ENCODE results near the gene IKZF3.
"Not testable (repeated sequence)": the region's sequence is repeated elsewhere in the genome, so short reads cannot be mapped to it uniquely, and the experiment has no call there.

IKZF3 gene

DNA sequence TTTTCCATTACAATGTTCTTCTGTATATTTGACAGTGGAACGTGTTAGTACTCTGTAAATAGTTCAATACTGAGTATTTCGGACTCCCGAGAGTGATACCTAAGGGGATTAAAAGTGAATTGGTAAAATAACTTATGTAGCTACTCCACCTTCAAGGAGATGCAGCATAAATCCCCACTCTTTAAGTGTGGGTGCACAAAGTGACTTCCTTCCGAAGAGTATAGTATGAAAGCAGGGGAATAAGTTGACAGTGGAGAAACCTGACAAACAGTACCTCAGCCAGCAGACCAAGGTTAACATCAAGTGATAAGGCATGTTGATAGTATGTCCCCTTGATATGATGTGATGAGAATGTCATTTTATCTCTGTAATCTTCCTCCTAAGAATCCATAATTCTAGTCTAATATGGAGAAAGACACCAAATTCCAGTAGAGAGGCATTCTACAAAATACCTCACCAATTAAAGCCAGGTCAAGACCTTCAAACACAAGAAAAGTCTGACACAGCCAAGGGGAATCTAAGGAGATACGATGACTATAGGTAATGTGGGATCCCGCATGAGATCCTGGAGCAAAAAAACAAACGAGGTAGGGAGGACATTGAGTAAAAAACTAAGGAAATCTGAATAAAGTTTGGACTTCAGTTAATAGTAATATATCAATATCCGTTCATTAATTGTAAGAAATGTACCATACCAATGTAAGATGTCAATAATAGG lies 2.1 kb upstream of the IKZF3 start:
- Histone ChIP-seq H3K36me3 (ENCODE audit: control insufficient read depth, insufficient read depth, low read length) (no peaks in the 10 kb centered on the region; the same call in 1 of the 2 replicates), H3K27me3 (replicated peaks; ENCODE audit: control insufficient read depth, insufficient read depth, low read length) (no peaks in the 10 kb centered on the region), H3K4me3 (replicated peaks; ENCODE audit: low read depth, low read length) (peak overlapping the region; percentile 16)
- DNase-seq (ENCODE audit: extremely low read depth, insufficient read length): no peak
- TF ChIP-seq CTCF (IDR thresholded peaks at IDR 0.05; ENCODE audit: insufficient read depth, low read length, poor library complexity, severe bottlenecking): no peak

- no peak for TF ChIP-seq CTCF (IDR thresholded peaks at IDR 0.05; ENCODE audit: insufficient read depth, low read length, poor library complexity, severe bottlenecking)
- H3K36me3 ChIP-seq (ENCODE audit: control insufficient read depth, insufficient read depth, low read length): peaks cover 4% of the 10 kb centered on the region
- DNase-seq (ENCODE audit: extremely low read depth, insufficient read length): no peak
- H3K27me3 ChIP-seq (replicated peaks; ENCODE audit: control insufficient read depth, insufficient read depth, low read length): no peaks in the 10 kb centered on the region
- H3K4me3 ChIP-seq (replicated peaks; ENCODE audit: low read depth, low read length): peak overlapping the region; percentile 77
Observed at GRCh38 chr17:39863244-39863917, 731 bp downstream of the IKZF3 start.

DNA sequence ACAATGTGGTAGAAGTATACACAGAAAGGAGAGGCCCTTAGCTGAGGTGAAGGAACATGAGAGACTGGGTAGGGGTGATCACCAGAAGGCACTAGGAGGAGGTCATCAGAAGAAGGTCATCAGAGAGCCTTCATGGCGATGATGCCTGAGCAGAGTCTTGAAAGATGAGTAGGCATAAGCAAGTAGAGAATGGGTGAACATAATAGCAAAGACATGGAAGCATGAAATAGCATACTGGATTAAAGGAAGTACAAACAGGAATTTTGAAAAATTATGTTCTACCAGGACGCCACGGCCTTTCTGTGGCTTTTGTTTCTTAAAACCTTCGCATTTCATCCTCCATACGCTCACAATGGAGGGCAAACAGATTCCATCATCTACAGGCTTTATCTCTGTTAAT lies 2.9 kb downstream of the IKZF3 start:
- H3K36me3 ChIP-seq (ENCODE audit: control insufficient read depth, insufficient read depth, low read length): peaks cover 4% of the 10 kb centered on the region
- no peak for DNase-seq (ENCODE audit: extremely low read depth, insufficient read length)
- peak overlapping the region; percentile 77 for H3K4me3 ChIP-seq (replicated peaks; ENCODE audit: low read depth, low read length)
- no peak for TF ChIP-seq CTCF (IDR thresholded peaks at IDR 0.05; ENCODE audit: insufficient read depth, low read length, poor library complexity, severe bottlenecking)
- no peaks in the 10 kb centered on the region for H3K27me3 ChIP-seq (replicated peaks; ENCODE audit: control insufficient read depth, insufficient read depth, low read length)

DNA sequence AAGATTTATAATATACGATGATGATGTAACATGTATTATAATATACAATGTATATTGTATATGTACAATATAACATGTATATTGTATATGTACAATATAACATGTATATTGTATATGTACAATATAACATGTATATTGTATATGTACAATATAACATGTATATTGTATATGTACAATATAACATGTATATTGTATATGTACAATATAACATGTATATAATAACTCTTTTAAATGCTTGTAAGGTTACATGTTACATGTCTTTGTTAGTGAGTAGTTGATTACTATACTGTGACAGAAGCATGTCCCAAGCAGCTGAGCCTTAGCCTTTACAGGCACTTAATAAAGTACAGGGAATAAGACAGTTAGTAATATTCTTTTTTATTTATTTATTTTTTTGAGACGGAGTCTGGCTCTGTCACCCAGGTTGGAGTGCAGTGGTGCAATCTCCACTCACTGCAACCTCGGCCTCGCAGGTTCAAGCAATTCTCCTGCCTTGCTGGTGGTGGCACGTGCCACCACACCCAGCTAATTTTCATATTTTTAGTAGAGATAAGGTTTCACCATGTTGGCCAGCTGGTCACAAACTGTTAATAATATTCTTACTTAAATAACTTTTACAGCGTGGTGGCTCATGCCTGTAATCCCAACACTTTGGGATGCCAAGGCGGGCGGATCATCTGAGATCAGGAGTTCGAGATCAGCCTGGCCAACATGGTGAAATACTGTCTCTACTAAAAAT lies 8.0 kb downstream of the IKZF3 start:
- DNase-seq (ENCODE audit: extremely low read depth, insufficient read length); H3K27me3 ChIP-seq (replicated peaks; ENCODE audit: control insufficient read depth, insufficient read depth, low read length); H3K4me3 ChIP-seq (replicated peaks; ENCODE audit: low read depth, low read length); H3K36me3 ChIP-seq (ENCODE audit: control insufficient read depth, insufficient read depth, low read length): not testable (repeated sequence)

GRCh38 chr17:39854909-39855308 lies 9.2 kb downstream of the IKZF3 start:
- DNase-seq (ENCODE audit: extremely low read depth, insufficient read length): no peak
- peaks cover 6% of the 10 kb centered on the region for H3K36me3 ChIP-seq (ENCODE audit: control insufficient read depth, insufficient read depth, low read length)
- no peak overlapping the region for H3K4me3 ChIP-seq (replicated peaks; ENCODE audit: low read depth, low read length)
- no peaks in the 10 kb centered on the region for H3K27me3 ChIP-seq (replicated peaks; ENCODE audit: control insufficient read depth, insufficient read depth, low read length)
- TF ChIP-seq CTCF (IDR thresholded peaks at IDR 0.05; ENCODE audit: insufficient read depth, low read length, poor library complexity, severe bottlenecking): no peak

DNA sequence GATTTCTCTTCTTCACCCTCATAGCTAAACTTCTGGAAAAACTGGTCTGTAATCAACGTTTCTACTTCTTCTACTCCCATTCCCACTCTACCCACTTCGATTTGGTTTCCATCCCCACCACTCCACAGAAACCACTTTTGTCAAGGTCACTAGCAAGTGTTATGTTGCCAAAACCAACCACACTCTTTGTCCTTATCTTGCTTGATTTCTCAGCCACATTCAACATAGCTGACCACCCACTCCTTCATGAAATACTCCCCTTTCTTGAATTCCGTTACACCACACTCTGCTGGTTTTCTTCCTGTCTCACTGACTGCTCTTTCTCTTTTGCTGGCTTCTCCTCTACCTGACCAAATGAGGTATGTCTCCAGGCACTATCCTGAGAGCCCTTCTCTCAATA lies 11.9 kb downstream of the IKZF3 start:
- H3K27me3 ChIP-seq (replicated peaks; ENCODE audit: control insufficient read depth, insufficient read depth, low read length): no peaks in the 10 kb centered on the region
- H3K4me3 ChIP-seq (replicated peaks; ENCODE audit: low read depth, low read length): no peak overlapping the region
- DNase-seq (ENCODE audit: extremely low read depth, insufficient read length): no peak
- TF ChIP-seq CTCF (IDR thresholded peaks at IDR 0.05; ENCODE audit: insufficient read depth, low read length, poor library complexity, severe bottlenecking): no peak
- peaks cover 2% of the 10 kb centered on the region for H3K36me3 ChIP-seq (ENCODE audit: control insufficient read depth, insufficient read depth, low read length)

DNA sequence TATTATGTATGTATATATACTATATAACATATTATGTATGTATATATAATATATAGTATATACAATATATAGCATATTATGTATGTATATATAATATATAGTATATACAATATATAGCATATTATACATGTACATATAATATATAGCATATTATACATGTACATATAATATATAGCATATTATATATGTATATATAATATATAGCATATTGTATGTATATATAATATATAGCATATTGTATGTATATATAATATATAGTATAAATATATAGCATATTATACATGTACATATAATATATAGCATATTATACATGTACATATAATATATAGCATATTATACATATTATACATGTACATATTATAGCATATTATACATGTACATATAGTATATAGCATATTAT lies 13.9 kb downstream of the IKZF3 start:
- DNase-seq (ENCODE audit: extremely low read depth, insufficient read length): not testable (repeated sequence)

More for the DNA sequence above, 13.9 kb downstream of the IKZF3 start:
- H3K36me3 ChIP-seq (ENCODE audit: control insufficient read depth, insufficient read depth, low read length); H3K4me3 ChIP-seq (replicated peaks; ENCODE audit: low read depth, low read length); H3K27me3 ChIP-seq (replicated peaks; ENCODE audit: control insufficient read depth, insufficient read depth, low read length): not testable (repeated sequence)

All from GM06990 (cell line).